ENCODE measurements around the gene DPYSL3.
A peak's percentile ranks its signal among the peaks of the same experiment; 100 is the strongest.

The DPYSL3 gene

DNA sequence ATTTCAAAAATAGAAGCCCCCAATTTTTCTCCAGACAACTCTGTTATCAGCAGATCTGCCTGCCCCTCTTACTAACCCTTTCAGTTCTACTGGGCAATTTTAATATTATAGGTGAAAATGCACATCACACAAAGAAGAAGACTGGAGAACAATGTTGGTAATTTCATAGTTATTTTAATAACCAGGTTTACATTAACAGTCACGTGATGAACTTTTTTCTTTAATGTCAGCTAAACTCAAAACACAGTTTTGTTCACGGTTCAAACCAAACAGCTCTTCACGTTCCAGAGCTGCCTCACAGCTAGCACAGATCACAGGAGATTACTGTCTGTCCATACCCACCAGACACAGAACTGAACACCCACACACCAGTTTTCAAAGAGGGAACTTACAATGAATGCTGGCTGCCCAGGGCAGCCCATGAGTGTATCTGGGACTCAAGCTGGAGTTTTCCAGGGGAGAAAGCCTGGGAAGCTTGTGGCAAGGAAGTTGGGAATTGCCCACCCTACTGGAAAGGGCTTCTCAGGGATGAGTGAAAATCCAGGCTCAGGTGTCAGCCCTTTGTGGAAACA is 119.1 kb downstream of the DPYSL3 start:
- H3K4me2 ChIP-seq (ENCODE audit: low read depth, low read length): no peak overlapping the region
- H4K20me1 ChIP-seq (ENCODE audit: insufficient read depth, low read length): no peaks in the 10 kb centered on the region
- H2AFZ ChIP-seq (ENCODE audit: low read length): no peak overlapping the region
- no peaks in the 10 kb centered on the region for H3K9me3 ChIP-seq (replicated peaks; ENCODE audit: insufficient read depth, low read length)
- H3K79me2 ChIP-seq (ENCODE audit: low read length): no peaks in the 10 kb centered on the region
- H3K36me3 ChIP-seq (replicated peaks; ENCODE audit: insufficient read depth, low read length): no peaks in the 10 kb centered on the region
- H3K27me3 ChIP-seq (replicated peaks; ENCODE audit: insufficient read depth, low read length): no peaks in the 10 kb centered on the region
- peaks cover 13% of the 10 kb centered on the region for H3K4me1 ChIP-seq (ENCODE audit: low read length)
- H3K9ac ChIP-seq (ENCODE audit: low read length): no peak overlapping the region
- no peak for DNase-seq
- no peak for TF ChIP-seq EZH2 (optimal IDR thresholded peaks at IDR 0.05; ENCODE audit: low read depth, low read length)
- TF ChIP-seq EZH2phosphoT487 (IDR thresholded peaks at IDR 0.05; ENCODE audit: low read length): no peak
- TF ChIP-seq, protein P1, sequence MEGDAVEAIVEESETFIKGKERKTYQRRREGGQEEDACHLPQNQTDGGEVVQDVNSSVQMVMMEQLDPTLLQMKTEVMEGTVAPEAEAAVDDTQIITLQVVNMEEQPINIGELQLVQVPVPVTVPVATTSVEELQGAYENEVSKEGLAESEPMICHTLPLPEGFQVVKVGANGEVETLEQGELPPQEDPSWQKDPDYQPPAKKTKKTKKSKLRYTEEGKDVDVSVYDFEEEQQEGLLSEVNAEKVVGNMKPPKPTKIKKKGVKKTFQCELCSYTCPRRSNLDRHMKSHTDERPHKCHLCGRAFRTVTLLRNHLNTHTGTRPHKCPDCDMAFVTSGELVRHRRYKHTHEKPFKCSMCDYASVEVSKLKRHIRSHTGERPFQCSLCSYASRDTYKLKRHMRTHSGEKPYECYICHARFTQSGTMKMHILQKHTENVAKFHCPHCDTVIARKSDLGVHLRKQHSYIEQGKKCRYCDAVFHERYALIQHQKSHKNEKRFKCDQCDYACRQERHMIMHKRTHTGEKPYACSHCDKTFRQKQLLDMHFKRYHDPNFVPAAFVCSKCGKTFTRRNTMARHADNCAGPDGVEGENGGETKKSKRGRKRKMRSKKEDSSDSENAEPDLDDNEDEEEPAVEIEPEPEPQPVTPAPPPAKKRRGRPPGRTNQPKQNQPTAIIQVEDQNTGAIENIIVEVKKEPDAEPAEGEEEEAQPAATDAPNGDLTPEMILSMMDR (IDR thresholded peaks at IDR 0.05; ENCODE audit: low read length): no peak
- H3K4me3 ChIP-seq (ENCODE audit: low read length): no peak overlapping the region
- no peak overlapping the region for H3K27ac ChIP-seq (ENCODE audit: low read length)
- H3K9me2 ChIP-seq (replicated peaks; ENCODE audit: insufficient read depth, low read length): no peaks in the 10 kb centered on the region
- H3F3A ChIP-seq (ENCODE audit: insufficient read depth, low read length): 0 out of 2 replicates have a peak, but pooled peaks cover 3% of the 10 kb centered on the region

DNA sequence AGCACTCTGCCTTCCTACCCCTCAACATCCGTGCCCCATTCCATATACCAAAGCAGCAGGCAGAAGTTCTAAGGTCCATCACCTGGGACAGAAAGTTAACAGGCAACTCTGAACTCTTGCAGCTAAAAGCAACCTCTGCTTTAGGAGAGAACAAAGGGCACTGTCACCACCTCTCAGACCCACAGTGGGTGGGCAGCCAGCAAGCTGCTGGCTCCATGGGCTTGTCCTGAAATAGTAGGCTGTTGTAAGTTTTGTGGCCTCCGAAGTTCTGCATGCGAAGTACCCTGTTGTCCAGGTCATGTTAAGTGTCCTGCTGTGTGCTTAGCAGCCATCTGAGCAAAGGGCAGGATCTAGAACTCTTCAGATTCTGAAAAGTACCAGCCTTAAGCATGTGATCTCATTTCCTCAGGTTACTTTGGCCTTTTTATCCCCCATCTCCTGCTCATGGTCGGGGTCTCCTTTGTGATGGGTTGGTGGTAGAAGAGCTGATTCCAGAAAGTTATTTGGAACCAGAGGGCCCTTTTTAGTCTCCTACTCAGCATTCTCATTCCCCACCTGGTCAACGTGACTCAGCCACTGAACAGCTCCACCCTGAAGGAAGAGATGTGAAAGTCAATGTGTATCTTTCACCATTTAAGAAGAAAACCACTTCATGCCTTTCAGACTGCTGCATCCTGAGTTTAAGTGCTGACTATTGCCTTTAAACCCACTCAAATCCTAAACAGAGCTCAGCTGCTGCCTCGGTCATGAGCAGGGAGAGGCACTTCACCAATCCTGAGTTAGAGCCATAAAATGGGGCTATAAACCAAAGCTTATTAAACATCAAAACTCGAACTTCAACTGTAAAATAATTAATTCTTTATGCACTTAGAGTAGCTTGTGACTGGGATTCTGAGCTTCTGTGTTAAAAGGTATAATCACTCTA is 121.4 kb downstream of the DPYSL3 start:
- Histone ChIP-seq H3K79me2 (ENCODE audit: low read length) (no peaks in the 10 kb centered on the region), H3K27me3 (replicated peaks; ENCODE audit: insufficient read depth, low read length) (no peaks in the 10 kb centered on the region), H3K4me3 (ENCODE audit: low read length) (no peak overlapping the region), H3K9me3 (replicated peaks; ENCODE audit: insufficient read depth, low read length) (no peaks in the 10 kb centered on the region), H3K36me3 (replicated peaks; ENCODE audit: insufficient read depth, low read length) (no peaks in the 10 kb centered on the region), H3K9me2 (replicated peaks; ENCODE audit: insufficient read depth, low read length) (no peaks in the 10 kb centered on the region; the same call in 1 of the 2 replicates), H3K9ac (ENCODE audit: low read length) (no peak overlapping the region), H2AFZ (ENCODE audit: low read length) (no peak overlapping the region), H3K4me2 (ENCODE audit: low read depth, low read length) (0 out of 2 replicates have a peak overlapping the region, but pooled peaks have one; percentile 1), H4K20me1 (ENCODE audit: insufficient read depth, low read length) (no peaks in the 10 kb centered on the region), H3K27ac (ENCODE audit: low read length) (no peak overlapping the region; the same call in 1 of the 2 replicates), H3F3A (ENCODE audit: insufficient read depth, low read length) (0 out of 2 replicates have a peak, but pooled peaks cover 3% of the 10 kb centered on the region), H3K4me1 (ENCODE audit: low read length) (peaks cover 13% of the 10 kb centered on the region)
- DNase-seq: peak; percentile 31
- TF ChIP-seq EZH2phosphoT487 (IDR thresholded peaks at IDR 0.05; ENCODE audit: low read length): no peak
- TF ChIP-seq EZH2 (optimal IDR thresholded peaks at IDR 0.05; ENCODE audit: low read depth, low read length): no peak
- TF ChIP-seq, protein P1 (IDR thresholded peaks at IDR 0.05; ENCODE audit: low read length): no peak

DNA sequence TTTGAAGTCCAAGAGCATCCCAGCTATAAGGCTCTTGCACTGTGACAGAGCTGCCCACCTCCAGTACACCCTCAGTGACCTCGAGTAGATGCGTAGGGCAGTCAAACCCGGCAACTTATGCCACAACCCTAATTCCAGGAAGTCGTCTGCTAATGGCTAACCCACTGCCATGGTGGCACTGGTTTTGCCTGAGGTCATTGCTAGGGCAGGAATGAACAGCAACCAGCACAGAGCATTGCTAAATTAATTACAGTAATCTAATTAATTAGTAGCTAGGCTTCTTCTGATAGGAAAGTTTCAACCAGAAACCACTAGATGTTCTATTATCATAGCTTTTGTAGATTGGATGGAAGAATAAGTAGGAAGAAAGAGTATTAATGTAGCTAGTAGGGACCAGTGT is 122.8 kb downstream of the DPYSL3 start:
- no peak overlapping the region for H3K4me2 ChIP-seq (ENCODE audit: low read depth, low read length)
- no peak for DNase-seq

More for the DNA sequence above, 122.8 kb downstream of the DPYSL3 start:
- H3K9ac ChIP-seq (ENCODE audit: low read length): no peak overlapping the region
- H4K20me1 ChIP-seq (ENCODE audit: insufficient read depth, low read length): no peaks in the 10 kb centered on the region
- H3K79me2 ChIP-seq (ENCODE audit: low read length): no peaks in the 10 kb centered on the region
- no peaks in the 10 kb centered on the region for H3K9me3 ChIP-seq (replicated peaks; ENCODE audit: insufficient read depth, low read length)
- TF ChIP-seq EZH2phosphoT487 (IDR thresholded peaks at IDR 0.05; ENCODE audit: low read length) (no peak), EZH2 (optimal IDR thresholded peaks at IDR 0.05; ENCODE audit: low read depth, low read length) (no peak)
- TF ChIP-seq, protein P1 (IDR thresholded peaks at IDR 0.05; ENCODE audit: low read length): no peak
- no peaks in the 10 kb centered on the region for H3K27me3 ChIP-seq (replicated peaks; ENCODE audit: insufficient read depth, low read length)
- H3F3A ChIP-seq (ENCODE audit: insufficient read depth, low read length): 0 out of 2 replicates have a peak, but pooled peaks cover 3% of the 10 kb centered on the region
- no peak overlapping the region for H3K27ac ChIP-seq (ENCODE audit: low read length)
- H3K9me2 ChIP-seq (replicated peaks; ENCODE audit: insufficient read depth, low read length): no peaks in the 10 kb centered on the region; the same call in 1 of the 2 replicates
- no peak overlapping the region for H2AFZ ChIP-seq (ENCODE audit: low read length)
- no peak overlapping the region for H3K4me3 ChIP-seq (ENCODE audit: low read length)
- H3K36me3 ChIP-seq (replicated peaks; ENCODE audit: insufficient read depth, low read length): no peaks in the 10 kb centered on the region
- H3K4me1 ChIP-seq (ENCODE audit: low read length): peaks cover 13% of the 10 kb centered on the region
